HepG2 (cell line): ENCODE data around the gene LDLRAD2. TPM values are rescaled to one million over a fixed set of nuclear protein-coding genes. Genes with fewer than 3 reads are reported as not detected.

ENCODE experiments used
- ATAC-seq: fragments of 200-7000 bp; cut with Tn5 transposase; 3 replicates; pipeline ENCODE4 v1.9.1; 2020; ENCODE audit warnings: mild to moderate bottlenecking, moderate library complexity
- BruUV-seq: library from RNA; stranded (reverse); fragments of 400-500 nt; replicated peaks from 2 replicates; lab custom pipeline; 2021; lab: Mats Ljungman, UMichigan
- CTCF ChIA-PET: fragments of 300-600 bp; formaldehyde crosslinking; extraction: SDS; loops from one replicate; lab custom pipeline; 2021; ENCODE audit warnings: low total read pairs, inconsistent platforms, low intra/inter-chr PET ratio; lab: Yijun Ruan, JAX
- POLR2A ChIA-PET: fragments of 350-600 bp; sonication (Branson Sonifier 250); formaldehyde crosslinking; loops from one replicate; lab custom pipeline; 2020; ENCODE audit warnings: antibody characterized with exemption, inconsistent platforms; lab: Yijun Ruan, JAX
- DNase-seq: peaks from one replicate; pipeline ENCODE4 v3.0.0-alpha.2; 2015; ENCODE audit warnings: low spot score
- FAIRE-seq: peaks from 3 replicates; lab custom pipeline; 2011; peaks lifted over from hg19 to GRCh38; lab: Jason Lieb, UNC
- H2AFZ ChIP-seq: one replicate; pipeline ENCODE4 v1.6.1; 2011; ENCODE audit warnings: low read length, inconsistent platforms
- H3K27ac ChIP-seq: fragments of 300-600 bp; 3 replicates; pipeline ENCODE4 v1.8.0; 2011; ENCODE audit warnings: mixed run types, mild to moderate bottlenecking, mixed read lengths, low read length, inconsistent platforms; ENCODE audit not compliant: insufficient read depth; ENCODE audit errors: extremely low read length
- H3K27me3 ChIP-seq, 2 experiments: fragments of 200-600 bp in 1 of 2; 2 replicates in 1 of 2; 3 replicates in 1 of 2; pipeline versions ENCODE4 v1.6.0 to v1.8.0; 2011; ENCODE audit warnings: low read length in 2 of 2, mild to moderate bottlenecking in 2 of 2, moderate library complexity in 2 of 2, inconsistent platforms in 1 of 2; ENCODE audit not compliant: insufficient read depth in 2 of 2, control insufficient read depth in 1 of 2
- H3K36me3 ChIP-seq, 2 experiments: fragments of 200-600 bp in 1 of 2; replicated peaks in 1 of 2; 2 replicates in 1 of 2; 3 replicates in 1 of 2; pipeline versions ENCODE4 v1.5.1 to v1.8.0; 2011; ENCODE audit warnings: low read length in 2 of 2, inconsistent platforms in 1 of 2; ENCODE audit not compliant: insufficient read depth in 2 of 2, control insufficient read depth in 1 of 2
- H3K4me1 ChIP-seq: 2 replicates; pipeline ENCODE4 v1.5.1; 2012; ENCODE audit warnings: low read length, inconsistent platforms; ENCODE audit not compliant: insufficient read depth
- H3K4me2 ChIP-seq: 2 replicates; pipeline ENCODE4 v1.6.0; 2011; ENCODE audit warnings: low read depth, low read length, inconsistent platforms
- H3K4me3 ChIP-seq, 3 experiments: fragments of 200-600 bp in 1 of 3; sonication (generic), shearing (Covaris generic) in 1 of 3; replicated peaks in 1 of 3; 2 replicates each; pipeline ENCODE4 v1.5.1; 2011 to 2016; ENCODE audit warnings: low read length in 3 of 3, inconsistent platforms in 2 of 3, low read depth in 2 of 3, mild to moderate bottlenecking in 2 of 3, control low read depth in 1 of 3, mixed read lengths in 1 of 3; ENCODE audit not compliant: insufficient read depth in 1 of 3
- H3K79me2 ChIP-seq: one replicate; pipeline ENCODE4 v1.6.1; 2011; ENCODE audit warnings: low read length, inconsistent platforms; ENCODE audit not compliant: insufficient read depth
- H3K9ac ChIP-seq: 2 replicates; pipeline ENCODE4 v1.6.0; 2011; ENCODE audit warnings: mild to moderate bottlenecking, low read depth, low read length, inconsistent platforms; ENCODE audit not compliant: insufficient read depth
- H3K9me3 ChIP-seq: 2 replicates; pipeline ENCODE4 v1.5.1; 2012; ENCODE audit warnings: mild to moderate bottlenecking, low read length
- H4K20me1 ChIP-seq: 2 replicates; pipeline ENCODE4 v1.6.0; 2011; ENCODE audit warnings: inconsistent platforms, mild to moderate bottlenecking, low read length, moderate library complexity; ENCODE audit not compliant: insufficient read depth
- AGO1 ChIP-seq: fragments of 200-400 bp; formaldehyde crosslinking; IDR thresholded peaks from 2 replicates; pipeline ENCODE4 v1.6.1; 2017; ENCODE audit warnings: mild to moderate bottlenecking, low read depth, low read length, moderate library complexity; ENCODE audit not compliant: poor library complexity, severe bottlenecking
- BCL6 ChIP-seq: IDR thresholded peaks from 2 replicates; pipeline ENCODE4 v1.6.1; 2016; ENCODE audit warnings: missing genetic modification reagents, missing compliant biosample characterization
- CREBL2 ChIP-seq: sonication (generic); formaldehyde crosslinking; IDR thresholded peaks from 2 replicates; pipeline ENCODE4 v1.8.1; 2023; ENCODE audit warnings: missing genetic modification reagents, mild to moderate bottlenecking, borderline replicate concordance
- EHMT2 ChIP-seq: fragments of 200-600 bp; sonication (generic); IDR thresholded peaks from 2 replicates; pipeline ENCODE4 v1.7.0; 2017; ENCODE audit warnings: antibody characterized with exemption, low read depth, low read length, borderline replicate concordance
- FOXJ3 ChIP-seq: sonication (generic); formaldehyde crosslinking; IDR thresholded peaks from 2 replicates; pipeline ENCODE4 v1.4.0; 2020; ENCODE audit warnings: missing genetic modification reagents, mild to moderate bottlenecking, borderline replicate concordance
- HNRNPL ChIP-seq: fragments of 200-400 bp; formaldehyde crosslinking; IDR thresholded peaks from 2 replicates; pipeline ENCODE4 v1.6.1; 2017; ENCODE audit warnings: mild to moderate bottlenecking, low read depth, low read length
- NFIB ChIP-seq: sonication (generic); formaldehyde crosslinking; IDR thresholded peaks from 2 replicates; pipeline ENCODE4 v1.9.0; 2021; ENCODE audit warnings: missing genetic modification reagents, mild to moderate bottlenecking, borderline replicate concordance
- YEATS4 ChIP-seq: sonication (generic); formaldehyde crosslinking; IDR thresholded peaks from 2 replicates; pipeline ENCODE4 v1.4.0; 2020; ENCODE audit warnings: missing genetic modification reagents, borderline replicate concordance
- WGBS: methylation state at CpG from one replicate; pipeline ENCODE4 v1.1.6; 2017; ENCODE audit warnings: low lambda C conversion rate; 5-methylcytosine and 5-hydroxymethylcytosine counted together
- in situ Hi-C: cut with HindIII; loops from 2 replicates; pipeline ENCODE4 v1.10.0; 2017; ENCODE audit warnings: low pct_unique_long_range_greater_than_20kb; ENCODE audit not compliant: extremely low pct_ligation_motif_present
- intact Hi-C: fragments of 100-400 bp; cut with micrococcal nuclease; formaldehyde crosslinking; loops from one replicate; pipeline ENCODE4 v1.10.0; 2022; ENCODE audit not compliant: unreplicated experiment
- polyA plus RNA-seq, 8 experiments: library from polyadenylated mRNA; depleted of rRNA in 3 of 8; stranded (reverse) in 7 of 8; unstranded in 1 of 8; fragments of >200 nt; fragmentation: Illumina TruSeq in 4 of 8; extraction: Trizol in 4 of 8; gene quantifications; 2 replicates each; pipeline versions ENCODE4 v1.2.1 to v1.2.3, GENCODE V29; 2011 to 2016; ENCODE audit warnings: low read depth in 4 of 8, missing spikeins in 1 of 8, mixed read lengths in 1 of 8; ENCODE audit not compliant: insufficient read depth in 1 of 8
- total RNA-seq, 5 experiments: library from RNA; depleted of rRNA; stranded (reverse); fragments of >200 nt; fragmentation: Illumina TruSeq; extraction: Trizol; gene quantifications; 2 replicates each; pipeline ENCODE4 v1.2.3, GENCODE V29; 2016; ENCODE audit warnings: low read depth in 1 of 5
- TF ChIP-seq, protein P1 (sequence below): sonication (generic); formaldehyde crosslinking; conservative IDR thresholded peaks from 2 replicates; pipeline ENCODE4 v1.4.0; 2020; ENCODE audit warnings: mild to moderate bottlenecking, missing genetic modification reagents, moderate library complexity
- TF ChIP-seq, protein P2 (sequence below): sonication (generic); formaldehyde crosslinking; IDR thresholded peaks from 2 replicates; pipeline ENCODE4 v1.8.0; 2022; ENCODE audit warnings: missing genetic modification reagents, mild to moderate bottlenecking, borderline replicate concordance

The LDLRAD2 gene
- total and polyA plus RNA-seq, 2 of the 13 experiments (the other 11 are each of a cell fraction or from before 2014, with no cell fraction given): not detected

- no peak for TF ChIP-seq FOXJ3 (CRISPR knock-in tag)
- TF ChIP-seq, protein P1, sequence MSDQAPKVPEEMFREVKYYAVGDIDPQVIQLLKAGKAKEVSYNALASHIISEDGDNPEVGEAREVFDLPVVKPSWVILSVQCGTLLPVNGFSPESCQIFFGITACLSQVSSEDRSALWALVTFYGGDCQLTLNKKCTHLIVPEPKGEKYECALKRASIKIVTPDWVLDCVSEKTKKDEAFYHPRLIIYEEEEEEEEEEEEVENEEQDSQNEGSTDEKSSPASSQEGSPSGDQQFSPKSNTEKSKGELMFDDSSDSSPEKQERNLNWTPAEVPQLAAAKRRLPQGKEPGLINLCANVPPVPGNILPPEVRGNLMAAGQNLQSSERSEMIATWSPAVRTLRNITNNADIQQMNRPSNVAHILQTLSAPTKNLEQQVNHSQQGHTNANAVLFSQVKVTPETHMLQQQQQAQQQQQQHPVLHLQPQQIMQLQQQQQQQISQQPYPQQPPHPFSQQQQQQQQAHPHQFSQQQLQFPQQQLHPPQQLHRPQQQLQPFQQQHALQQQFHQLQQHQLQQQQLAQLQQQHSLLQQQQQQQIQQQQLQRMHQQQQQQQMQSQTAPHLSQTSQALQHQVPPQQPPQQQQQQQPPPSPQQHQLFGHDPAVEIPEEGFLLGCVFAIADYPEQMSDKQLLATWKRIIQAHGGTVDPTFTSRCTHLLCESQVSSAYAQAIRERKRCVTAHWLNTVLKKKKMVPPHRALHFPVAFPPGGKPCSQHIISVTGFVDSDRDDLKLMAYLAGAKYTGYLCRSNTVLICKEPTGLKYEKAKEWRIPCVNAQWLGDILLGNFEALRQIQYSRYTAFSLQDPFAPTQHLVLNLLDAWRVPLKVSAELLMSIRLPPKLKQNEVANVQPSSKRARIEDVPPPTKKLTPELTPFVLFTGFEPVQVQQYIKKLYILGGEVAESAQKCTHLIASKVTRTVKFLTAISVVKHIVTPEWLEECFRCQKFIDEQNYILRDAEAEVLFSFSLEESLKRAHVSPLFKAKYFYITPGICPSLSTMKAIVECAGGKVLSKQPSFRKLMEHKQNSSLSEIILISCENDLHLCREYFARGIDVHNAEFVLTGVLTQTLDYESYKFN (CRISPR knock-in tag): peak; percentile 34; the same call in 1 of the 2 replicates
- peak; percentile 86 for TF ChIP-seq BCL6 (CRISPR knock-in tag)
Measured at GRCh38 chr1:21778405-21778727, 33.7 kb upstream of the LDLRAD2 start (continued).

DNA sequence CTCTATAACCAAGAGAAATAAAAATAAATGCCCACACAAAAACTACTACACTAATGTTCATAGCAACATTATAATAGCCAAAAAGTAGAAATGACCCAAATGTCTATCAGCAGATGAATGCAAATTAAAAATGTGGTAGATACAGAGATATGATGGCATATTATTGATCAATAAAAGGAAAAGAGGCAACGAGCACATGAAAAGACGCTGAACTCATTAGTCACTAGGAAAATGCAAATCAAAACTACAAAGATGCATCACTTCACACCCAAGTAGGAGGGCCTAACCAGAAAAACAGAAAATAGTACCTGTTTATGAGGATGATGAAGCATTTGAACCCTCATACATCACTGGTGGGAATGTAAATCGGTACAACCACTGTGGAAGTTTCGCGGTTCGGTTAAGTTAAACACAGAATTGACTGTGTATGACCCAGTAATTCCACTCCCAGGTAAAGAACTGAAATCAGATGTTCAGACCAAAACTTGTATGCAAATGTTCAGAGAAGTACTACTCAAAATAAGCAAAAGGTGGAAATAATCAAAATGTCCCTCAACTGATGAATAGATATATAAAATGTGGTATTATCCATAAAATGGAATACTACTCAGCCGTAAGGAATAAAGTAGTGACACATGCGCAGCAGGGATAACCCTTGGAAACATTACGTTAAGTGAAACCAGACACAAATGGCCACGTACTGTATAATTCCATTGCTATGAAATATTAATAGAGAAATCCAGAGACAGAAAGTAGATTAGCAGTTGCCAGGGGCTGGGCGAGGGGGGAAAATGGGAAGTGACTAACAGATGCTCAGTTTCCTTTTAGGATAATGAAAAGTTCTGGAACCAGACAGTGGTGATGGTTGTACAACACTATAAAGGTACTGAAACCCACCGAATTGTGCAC, 32.2 kb upstream of the LDLRAD2 start:
- intact Hi-C loops (loop anchor here (5.0 kb wide), 1 partner anchor 548 kb away; no protein-coding TSS in a partner anchor), in situ Hi-C loops (no loop called here)
- Histone ChIP-seq H3K36me3 (0 out of 5 replicates have a peak, but pooled peaks cover 0 to 3% of the 10 kb centered on the region in 2 experiments), H3K4me1 (peaks cover 61% of the 10 kb centered on the region), H3K4me3 (no peak overlapping the region; a peak in 1 of 6 replicates), H3K27ac (no peak overlapping the region), H3K9me3 (no peaks in the 10 kb centered on the region), H3K9ac (no peak overlapping the region), H2AFZ (no peak overlapping the region), H4K20me1 (peaks cover 37% of the 10 kb centered on the region), H3K79me2 (peaks cover 66% of the 10 kb centered on the region), H3K27me3 (no peaks in the 10 kb centered on the region; a peak in 1 of 5 replicates), H3K4me2 (peak overlapping the region; percentile 19; the same call in 1 of the 2 replicates)
- WGBS: 97% methylated on average over 12 of the region's 12 CpGs
- CTCF ChIA-PET: no interaction called here
- DNase-seq: no peak
- POLR2A ChIA-PET: no interaction called here
- BruUV-seq: TSS peak; percentile 8
- no peak for ATAC-seq
- no peak for FAIRE-seq
- TF ChIP-seq EHMT2: no peak
- TF ChIP-seq NFIB (CRISPR knock-in tag): no peak
- TF ChIP-seq YEATS4 (CRISPR knock-in tag): no peak
- TF ChIP-seq, protein P2, sequence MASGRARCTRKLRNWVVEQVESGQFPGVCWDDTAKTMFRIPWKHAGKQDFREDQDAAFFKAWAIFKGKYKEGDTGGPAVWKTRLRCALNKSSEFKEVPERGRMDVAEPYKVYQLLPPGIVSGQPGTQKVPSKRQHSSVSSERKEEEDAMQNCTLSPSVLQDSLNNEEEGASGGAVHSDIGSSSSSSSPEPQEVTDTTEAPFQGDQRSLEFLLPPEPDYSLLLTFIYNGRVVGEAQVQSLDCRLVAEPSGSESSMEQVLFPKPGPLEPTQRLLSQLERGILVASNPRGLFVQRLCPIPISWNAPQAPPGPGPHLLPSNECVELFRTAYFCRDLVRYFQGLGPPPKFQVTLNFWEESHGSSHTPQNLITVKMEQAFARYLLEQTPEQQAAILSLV (CRISPR knock-in tag): no peak
- no peak for TF ChIP-seq HNRNPL
- TF ChIP-seq AGO1: no peak
- no peak for TF ChIP-seq CREBL2 (CRISPR knock-in tag)
